ENCODE measurements around the gene POPDC2.

POPDC2 gene

DNA sequence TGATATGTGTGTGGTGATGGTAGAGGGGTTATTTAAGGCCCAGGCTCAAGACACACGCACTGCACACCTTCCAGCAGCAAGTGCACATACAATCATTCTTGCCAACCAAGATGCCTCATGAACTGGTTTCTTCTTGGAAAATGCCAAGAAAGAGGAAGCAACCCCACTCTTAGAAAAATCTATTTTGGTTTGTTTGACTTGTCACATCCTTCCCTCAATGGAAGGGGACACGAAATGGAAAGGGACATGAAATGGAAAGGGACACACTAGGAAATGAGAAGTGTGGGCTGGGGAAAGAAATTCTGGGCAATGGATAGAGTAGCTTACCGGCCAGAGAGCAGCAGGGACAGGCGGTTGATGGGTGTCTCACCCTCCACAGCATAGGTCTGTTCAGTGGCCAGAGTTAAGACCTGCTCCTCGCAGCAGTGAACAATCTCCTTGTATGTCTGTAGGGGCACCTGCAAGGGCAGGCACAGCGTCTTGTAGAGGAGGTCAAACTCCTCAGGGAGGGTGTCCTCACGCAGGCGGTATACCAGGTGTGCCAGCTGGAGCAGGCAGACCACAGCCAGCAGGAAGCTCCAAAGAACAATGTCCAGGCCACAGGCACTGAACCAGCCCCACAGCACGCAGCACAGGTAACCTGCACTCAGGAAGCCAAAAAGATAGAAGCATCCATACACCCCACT is 640 bp downstream of the POPDC2 start:
- TF ChIP-seq, protein P1, sequence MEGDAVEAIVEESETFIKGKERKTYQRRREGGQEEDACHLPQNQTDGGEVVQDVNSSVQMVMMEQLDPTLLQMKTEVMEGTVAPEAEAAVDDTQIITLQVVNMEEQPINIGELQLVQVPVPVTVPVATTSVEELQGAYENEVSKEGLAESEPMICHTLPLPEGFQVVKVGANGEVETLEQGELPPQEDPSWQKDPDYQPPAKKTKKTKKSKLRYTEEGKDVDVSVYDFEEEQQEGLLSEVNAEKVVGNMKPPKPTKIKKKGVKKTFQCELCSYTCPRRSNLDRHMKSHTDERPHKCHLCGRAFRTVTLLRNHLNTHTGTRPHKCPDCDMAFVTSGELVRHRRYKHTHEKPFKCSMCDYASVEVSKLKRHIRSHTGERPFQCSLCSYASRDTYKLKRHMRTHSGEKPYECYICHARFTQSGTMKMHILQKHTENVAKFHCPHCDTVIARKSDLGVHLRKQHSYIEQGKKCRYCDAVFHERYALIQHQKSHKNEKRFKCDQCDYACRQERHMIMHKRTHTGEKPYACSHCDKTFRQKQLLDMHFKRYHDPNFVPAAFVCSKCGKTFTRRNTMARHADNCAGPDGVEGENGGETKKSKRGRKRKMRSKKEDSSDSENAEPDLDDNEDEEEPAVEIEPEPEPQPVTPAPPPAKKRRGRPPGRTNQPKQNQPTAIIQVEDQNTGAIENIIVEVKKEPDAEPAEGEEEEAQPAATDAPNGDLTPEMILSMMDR (IDR thresholded peaks at IDR 0.05; ENCODE audit: extremely low read depth, insufficient read depth, missing control alignments), result no peak
- in situ Hi-C loops (cut with MboI; ENCODE audit: low pct_unique_long_range_greater_than_20kb, low sequenced_read_pairs, unreplicated experiment), result no loop called here
- DNase-seq (ENCODE audit: low spot score), result no peak

DNA sequence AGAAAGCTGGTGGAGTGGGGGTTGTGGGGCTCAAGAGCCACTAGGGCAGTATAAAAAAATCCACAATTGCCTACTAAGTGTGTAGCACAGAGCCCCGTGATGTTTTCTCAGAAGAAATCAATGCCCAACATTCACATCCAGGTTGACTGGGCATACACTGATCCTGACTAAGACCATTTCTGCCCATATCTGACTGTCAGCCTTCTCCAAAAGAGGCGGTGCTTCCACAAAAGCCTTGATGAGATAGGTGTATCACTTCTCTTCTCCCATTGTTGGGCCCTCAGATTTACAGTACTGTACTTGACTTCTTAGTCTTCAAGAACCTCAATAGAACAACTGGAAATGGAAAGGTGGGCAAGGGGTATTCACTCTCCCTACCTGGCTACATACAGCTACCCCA is 1.4 kb downstream of the POPDC2 start:
- in situ Hi-C loops (cut with MboI; ENCODE audit: low pct_unique_long_range_greater_than_20kb, low sequenced_read_pairs, unreplicated experiment), result no loop called here
- TF ChIP-seq, protein P1 (IDR thresholded peaks at IDR 0.05; ENCODE audit: extremely low read depth, insufficient read depth, missing control alignments), result no peak

DNA sequence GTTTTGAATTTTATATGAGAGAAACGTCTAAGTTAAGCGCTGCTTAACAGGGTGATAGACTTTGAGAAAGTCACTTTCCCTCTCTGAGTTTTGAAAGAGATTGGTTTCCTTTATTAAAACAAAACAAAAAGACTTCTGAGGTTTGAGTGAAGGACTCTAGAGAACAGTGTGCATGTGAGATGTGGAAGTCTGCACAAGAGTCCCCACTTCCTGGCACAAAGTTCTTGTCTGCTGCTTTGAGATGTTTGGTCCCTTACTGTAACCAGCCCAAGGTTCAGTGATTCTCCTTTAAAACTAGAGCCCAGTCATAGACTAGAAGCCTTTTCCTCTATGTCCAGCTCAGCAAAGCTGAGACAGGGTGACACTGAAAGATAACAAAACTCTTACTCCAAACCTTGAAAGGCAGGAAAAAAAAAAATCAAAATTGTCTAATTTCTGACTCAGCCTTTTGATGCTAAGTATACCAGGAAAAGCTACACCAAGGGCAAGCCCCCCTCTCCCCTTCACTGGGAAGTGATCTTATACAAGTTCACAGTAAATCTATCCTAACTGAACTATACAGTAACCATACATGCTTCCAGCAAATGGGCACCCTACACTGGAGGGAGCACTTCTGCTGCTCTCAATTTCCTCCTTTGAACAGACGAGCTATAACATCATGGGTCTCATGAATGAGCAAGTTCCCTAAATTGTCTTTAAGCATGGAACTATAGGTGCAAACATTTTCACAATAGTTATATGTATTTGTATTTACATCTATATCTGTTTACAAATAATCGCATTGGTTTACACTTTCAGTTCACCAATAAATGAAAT is 2.3 kb downstream of the POPDC2 start:
- in situ Hi-C loops (cut with MboI; ENCODE audit: low pct_unique_long_range_greater_than_20kb, low sequenced_read_pairs, unreplicated experiment), result no loop called here
- TF ChIP-seq, protein P1 (IDR thresholded peaks at IDR 0.05; ENCODE audit: extremely low read depth, insufficient read depth, missing control alignments), result no peak

More for the DNA sequence above, 1.4 kb downstream of the POPDC2 start:
- DNase-seq (ENCODE audit: low spot score), result no peak

DNA sequence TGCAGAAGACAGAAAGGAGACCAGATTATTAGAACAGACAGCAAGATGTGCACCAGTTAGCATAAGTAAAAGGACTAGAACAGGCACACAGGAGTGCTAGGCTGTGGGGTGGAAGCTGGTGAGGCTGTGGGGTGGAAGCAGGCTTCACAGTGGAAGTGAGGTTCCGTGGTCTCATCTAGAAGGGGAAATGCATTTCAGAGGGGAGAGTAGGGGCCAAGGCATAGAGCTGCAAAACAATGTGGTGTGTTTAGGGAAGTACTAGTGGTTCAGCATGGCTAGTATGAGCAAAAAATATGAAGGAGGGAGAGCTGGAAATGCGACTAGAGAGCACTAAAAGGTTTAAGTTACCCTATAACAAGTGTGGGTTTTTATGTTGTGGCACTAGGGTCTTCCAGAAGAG is 6.5 kb downstream of the POPDC2 start:
- TF ChIP-seq, protein P1 (IDR thresholded peaks at IDR 0.05; ENCODE audit: extremely low read depth, insufficient read depth, missing control alignments), result no peak
- DNase-seq (ENCODE audit: low spot score), result no peak
- in situ Hi-C loops (cut with MboI; ENCODE audit: low pct_unique_long_range_greater_than_20kb, low sequenced_read_pairs, unreplicated experiment), result no loop called here

More for the DNA sequence above, 2.3 kb downstream of the POPDC2 start:
- DNase-seq (ENCODE audit: low spot score), result no peak

DNA sequence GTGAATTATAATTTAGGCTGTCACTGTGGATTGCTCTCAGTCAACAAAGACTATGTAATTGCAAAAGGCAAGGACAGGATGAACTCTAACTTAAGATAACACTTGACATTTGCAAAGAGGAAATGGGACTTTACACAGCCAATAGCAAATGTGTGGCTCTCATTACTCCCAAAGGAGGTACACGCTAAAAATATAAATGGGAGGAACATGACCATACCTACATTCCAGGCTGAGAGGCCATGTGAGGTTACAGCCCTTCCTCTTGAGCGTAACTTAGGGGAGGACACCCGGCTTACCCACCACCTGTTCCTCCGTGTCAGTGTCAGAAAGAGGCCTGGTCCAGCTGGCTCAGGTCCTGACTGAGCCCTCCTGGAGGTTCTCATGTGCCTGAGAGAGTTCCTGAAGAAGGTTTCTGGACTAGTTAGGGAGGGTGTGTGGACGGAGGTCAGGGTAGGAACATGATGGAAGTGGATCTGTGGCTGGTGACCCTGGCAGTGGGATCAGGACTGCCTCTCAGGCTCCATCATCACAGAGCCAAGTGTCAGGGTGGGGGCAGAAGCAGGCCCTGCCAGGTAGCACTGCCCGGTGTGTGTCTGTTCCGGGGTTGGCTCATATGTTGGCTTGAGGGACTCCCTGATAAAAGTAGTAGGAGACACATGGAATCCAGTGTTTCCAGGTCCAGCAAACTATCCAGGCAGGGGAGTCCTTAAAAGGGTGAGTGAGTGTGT is 7.9 kb downstream of the POPDC2 start:
- TF ChIP-seq, protein P1 (IDR thresholded peaks at IDR 0.05; ENCODE audit: extremely low read depth, insufficient read depth, missing control alignments), result no peak
- in situ Hi-C loops (cut with MboI; ENCODE audit: low pct_unique_long_range_greater_than_20kb, low sequenced_read_pairs, unreplicated experiment), result no loop called here
- DNase-seq (ENCODE audit: low spot score), result no peak

DNA sequence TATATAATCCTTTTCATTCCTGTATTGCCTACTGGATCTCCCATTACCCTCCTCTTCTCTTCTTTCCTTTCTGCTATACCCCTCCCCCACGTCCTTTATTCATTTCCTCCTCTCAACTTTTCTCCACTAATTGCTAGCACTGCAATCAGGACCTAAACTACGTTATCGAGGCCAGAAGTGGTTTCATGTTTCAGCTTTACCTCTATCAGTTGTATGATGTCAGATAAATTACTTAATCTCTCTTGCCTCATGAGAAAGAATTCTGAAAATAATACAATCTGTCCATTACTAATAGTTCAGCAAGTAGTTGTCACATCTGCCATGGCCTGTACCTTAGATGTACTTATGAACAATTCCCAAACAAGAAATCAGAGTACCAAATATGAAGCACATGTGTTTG is 10.6 kb downstream of the POPDC2 start:
- no peak for DNase-seq (ENCODE audit: low spot score)
- in situ Hi-C loops (cut with MboI; ENCODE audit: low pct_unique_long_range_greater_than_20kb, low sequenced_read_pairs, unreplicated experiment), result no loop called here
- TF ChIP-seq, protein P1 (IDR thresholded peaks at IDR 0.05; ENCODE audit: extremely low read depth, insufficient read depth, missing control alignments), result no peak

Measured in GM13977 (cell line).